ENCODE data around the gene TCF7L1.

Gene TCF7L1

GRCh38 chr2:85215448-85216401 is 82.5 kb downstream of the TCF7L1 start:
- no peak overlapping the region for H3K4me3 ChIP-seq (ENCODE audit: low read depth, low read length)

GRCh38 chr2:85216927-85217326 is 83.7 kb downstream of the TCF7L1 start:
- H3K4me3 ChIP-seq (ENCODE audit: low read depth, low read length), result no peak overlapping the region
- TF ChIP-seq CTCF (IDR thresholded peaks at IDR 0.05; ENCODE audit: borderline replicate concordance, insufficient read depth, low read depth, low read length), result no peak

More at GRCh38 chr2:85215448-85216401, 82.5 kb downstream of the TCF7L1 start:
- no peak for TF ChIP-seq CTCF (IDR thresholded peaks at IDR 0.05; ENCODE audit: borderline replicate concordance, insufficient read depth, low read depth, low read length)

- H3K4me3 ChIP-seq (ENCODE audit: low read depth, low read length), result no peak overlapping the region
- no peak for TF ChIP-seq CTCF (IDR thresholded peaks at IDR 0.05; ENCODE audit: borderline replicate concordance, insufficient read depth, low read depth, low read length)
Observed at GRCh38 chr2:85221067-85221691, 88.0 kb downstream of the TCF7L1 start.

GRCh38 chr2:85222792-85223191 is 89.6 kb downstream of the TCF7L1 start:
- TF ChIP-seq CTCF (IDR thresholded peaks at IDR 0.05; ENCODE audit: borderline replicate concordance, insufficient read depth, low read depth, low read length), result no peak
- no peak overlapping the region for H3K4me3 ChIP-seq (ENCODE audit: low read depth, low read length)

GRCh38 chr2:85226783-85227182 is 93.6 kb downstream of the TCF7L1 start:
- no peak for TF ChIP-seq CTCF (IDR thresholded peaks at IDR 0.05; ENCODE audit: borderline replicate concordance, insufficient read depth, low read depth, low read length)

GRCh38 chr2:85230679-85231467 is 97.7 kb downstream of the TCF7L1 start:
- no peak overlapping the region for H3K4me3 ChIP-seq (ENCODE audit: low read depth, low read length)
- peak; percentile 18; the same call in 1 of the 2 replicates for TF ChIP-seq CTCF (IDR thresholded peaks at IDR 0.05; ENCODE audit: borderline replicate concordance, insufficient read depth, low read depth, low read length)

More at GRCh38 chr2:85226783-85227182, 93.6 kb downstream of the TCF7L1 start:
- no peak overlapping the region for H3K4me3 ChIP-seq (ENCODE audit: low read depth, low read length)
